Bronchial epithelial cell (primary cell): ENCODE measurements around the gene HOXC9. TPM values are rescaled to one million over a fixed set of nuclear protein-coding genes. Genes with fewer than 3 reads are reported as not detected.

ENCODE experiments used
- DNase-seq: peaks from one replicate; pipeline ENCODE4 v3.0.0-alpha.2; 2010; ENCODE audit warnings: low read depth
- FAIRE-seq: peaks from 2 replicates; lab custom pipeline; 2011; peaks lifted over from hg19 to GRCh38; lab: Jason Lieb, UNC
- H3K27me3 ChIP-seq: 2 replicates; pipeline ENCODE4 v1.5.1; 2011; ENCODE audit warnings: low read length; ENCODE audit not compliant: control insufficient read depth, insufficient read depth
- H3K36me3 ChIP-seq: 2 replicates; pipeline ENCODE4 v1.5.1; 2011; ENCODE audit warnings: low read length; ENCODE audit not compliant: control insufficient read depth, insufficient read depth
- H3K4me3 ChIP-seq: 2 replicates; pipeline ENCODE4 v1.5.1; 2011; ENCODE audit warnings: mild to moderate bottlenecking, low read depth, low read length, control low read depth
- CTCF ChIP-seq: IDR thresholded peaks from 2 replicates; pipeline ENCODE4 v1.5.1; 2011; ENCODE audit warnings: mild to moderate bottlenecking, moderate library complexity, low read length, control low read depth, inconsistent platforms; ENCODE audit not compliant: insufficient read depth, severe bottlenecking
- total RNA-seq: library from RNA; depleted of rRNA; stranded (reverse); fragments of >200 nt; gene quantifications from 2 replicates; pipeline ENCODE4 v1.2.1, GENCODE V29; 2014

Gene HOXC9
- total RNA-seq, 1 donor from 2014 or later, result not detected

- no peak for FAIRE-seq
- no peak for TF ChIP-seq CTCF
- no peak for DNase-seq
- Histone ChIP-seq H3K4me3 (no peak overlapping the region), H3K27me3 (peaks cover 89% of the 10 kb centered on the region), H3K36me3 (no peaks in the 10 kb centered on the region)
Observed at GRCh38 chr12:53993162-53994008, 6.6 kb upstream of the HOXC9 start.

GRCh38 chr12:53994009-53994263, 6.0 kb upstream of the HOXC9 start:
- Histone ChIP-seq H3K36me3 (no peaks in the 10 kb centered on the region), H3K4me3 (no peak overlapping the region), H3K27me3 (peaks cover 89% of the 10 kb centered on the region)
- FAIRE-seq (no peak), DNase-seq (no peak)
- TF ChIP-seq CTCF, result no peak

GRCh38 chr12:53994264-53995001, 5.5 kb upstream of the HOXC9 start:
- no peak for TF ChIP-seq CTCF

GRCh38 chr12:53995002-53995377, 5.0 kb upstream of the HOXC9 start:
- Histone ChIP-seq H3K27me3 (peaks cover 89% of the 10 kb centered on the region), H3K4me3 (no peak overlapping the region), H3K36me3 (no peaks in the 10 kb centered on the region)
- FAIRE-seq (no peak), DNase-seq (no peak)
- no peak for TF ChIP-seq CTCF

More at GRCh38 chr12:53994264-53995001, 5.5 kb upstream of the HOXC9 start:
- H3K36me3 ChIP-seq, result no peaks in the 10 kb centered on the region
- DNase-seq, result no peak
- H3K27me3 ChIP-seq, result peaks cover 88% of the 10 kb centered on the region
- H3K4me3 ChIP-seq, result no peak overlapping the region
- FAIRE-seq, result no peak

GRCh38 chr12:53995378-53996239, 4.4 kb upstream of the HOXC9 start:
- FAIRE-seq (no peak), DNase-seq (no peak)
- Histone ChIP-seq H3K4me3 (peak overlapping the region; percentile 1), H3K27me3 (peaks cover 89% of the 10 kb centered on the region), H3K36me3 (no peaks in the 10 kb centered on the region)
- TF ChIP-seq CTCF, result no peak
